ENCODE results near the gene SP9. TPM values are rescaled to one million over a fixed set of nuclear protein-coding genes. Genes with fewer than 3 reads are reported as not detected.

Gene SP9
- total and polyA plus RNA-seq, 9 of the 15 experiments (the other 6 are each of a cell fraction or from before 2014, with no cell fraction given) = 0.04 to 0.23 (median 0.11) TPM; not detected in 3

- TF ChIP-seq GATA2 (CRISPR knock-in tag; IDR thresholded peaks at IDR 0.05) (no peak; the same call in 1 of the 2 replicates), CTCF (IDR thresholded peaks at IDR 0.05 in 2 of 3, conservative IDR thresholded peaks at IDR 0.05 in 1 of 3; ENCODE audit: insufficient read depth in 2 of 3, low read depth in 1 of 3, low read length in 3 of 3) (peak in 2 of 3 experiments; percentile 26 to 68; a peak in 2 of 6 replicates), MCM3 (IDR thresholded peaks at IDR 0.05) (no peak), CCAR2 (IDR thresholded peaks at IDR 0.05; ENCODE audit: low read depth, low read length) (no peak), ZNF23 (CRISPR knock-in tag; IDR thresholded peaks at IDR 0.05) (no peak), PTBP1 (IDR thresholded peaks at IDR 0.05; ENCODE audit: low read depth, low read length) (no peak), POLR2A (conservative IDR thresholded peaks at IDR 0.05) (no peak), GATAD2A (IDR thresholded peaks at IDR 0.05) (no peak), FOXA3 (CRISPR knock-in tag; conservative IDR thresholded peaks at IDR 0.05 in 1 of 2, IDR thresholded peaks at IDR 0.05 in 1 of 2) (peak in 1 of 2 experiments; percentile 89; a peak in 1 of 4 replicates), ZNF134 (CRISPR knock-in tag; conservative IDR thresholded peaks at IDR 0.05) (no peak), ZBTB5 (IDR thresholded peaks at IDR 0.05) (no peak), TFE3 (CRISPR knock-in tag; IDR thresholded peaks at IDR 0.05) (no peak), PHF20 (IDR thresholded peaks at IDR 0.05; ENCODE audit: partially characterized antibody) (no peak), E2F8 (IDR thresholded peaks at IDR 0.05; ENCODE audit: low read depth, partially characterized antibody) (no peak), ZNF124 (CRISPR knock-in tag; IDR thresholded peaks at IDR 0.05) (peak; percentile 86; the same call in 1 of the 2 replicates), HCFC1 (IDR thresholded peaks at IDR 0.05; ENCODE audit: low read depth, low read length) (no peak), GTF2F1 (IDR thresholded peaks at IDR 0.05; ENCODE audit: low read depth, low read length) (no peak)
These were observed 2.0 kb downstream of the SP9 start (continued) for GRCh38 chr2:174336501-174337336.
